AG04450 (cell line): Measurements from ENCODE around the gene DDX1. TPM values are rescaled to one million over a fixed set of nuclear protein-coding genes. Genes with fewer than 3 reads are reported as not detected.
"Not testable (repeated sequence)": the region's sequence is repeated elsewhere in the genome, so short reads cannot be mapped to it uniquely, and the experiment has no call there.

ENCODE experiments used
- CTCF ChIA-PET: fragments of 300-600, 350-600 bp; formaldehyde crosslinking; extraction: SDS; loops from one replicate; lab custom pipeline; 2022; ENCODE audit warnings: antibody characterized with exemption, inconsistent platforms; lab: Charles Lee
- POLR2A ChIA-PET: fragments of 350-600 bp; formaldehyde crosslinking; extraction: SDS; loops from one replicate; lab custom pipeline; 2021; ENCODE audit warnings: antibody characterized with exemption, inconsistent platforms; lab: Yijun Ruan, JAX
- DNase-seq: peaks from one replicate; pipeline ENCODE4 v3.0.0-alpha.2; 2011; ENCODE audit warnings: low read depth, low spot score
- H3K27ac ChIP-seq: one replicate; pipeline ENCODE4 v1.5.1; 2012; ENCODE audit warnings: low read depth, low read length, control low read depth
- H3K27me3 ChIP-seq: one replicate; pipeline ENCODE4 v1.6.0; 2012; ENCODE audit warnings: low read length; ENCODE audit not compliant: control insufficient read depth, insufficient read depth
- H3K4me3 ChIP-seq: 2 replicates; pipeline ENCODE4 v1.5.1; 2011; ENCODE audit warnings: mild to moderate bottlenecking, low read depth, low read length, control low read depth
- H3K9me3 ChIP-seq: 2 replicates; pipeline ENCODE4 v1.5.1; 2012; ENCODE audit warnings: low read length; ENCODE audit not compliant: control insufficient read depth, insufficient read depth
- polyA plus RNA-seq: library from polyadenylated mRNA; depleted of rRNA; stranded (reverse); fragments of >200 nt; gene quantifications from 2 replicates; pipeline ENCODE4 v1.2.3, GENCODE V29; 2011
- TF ChIP-seq, protein P1 (sequence below): IDR thresholded peaks from 2 replicates; pipeline ENCODE4 v1.5.1; 2011; ENCODE audit warnings: low read depth, low read length, control low read depth, inconsistent platforms

Gene DDX1
- polyA plus RNA-seq, 1 experiment, result 171 TPM

- TF ChIP-seq, protein P1, sequence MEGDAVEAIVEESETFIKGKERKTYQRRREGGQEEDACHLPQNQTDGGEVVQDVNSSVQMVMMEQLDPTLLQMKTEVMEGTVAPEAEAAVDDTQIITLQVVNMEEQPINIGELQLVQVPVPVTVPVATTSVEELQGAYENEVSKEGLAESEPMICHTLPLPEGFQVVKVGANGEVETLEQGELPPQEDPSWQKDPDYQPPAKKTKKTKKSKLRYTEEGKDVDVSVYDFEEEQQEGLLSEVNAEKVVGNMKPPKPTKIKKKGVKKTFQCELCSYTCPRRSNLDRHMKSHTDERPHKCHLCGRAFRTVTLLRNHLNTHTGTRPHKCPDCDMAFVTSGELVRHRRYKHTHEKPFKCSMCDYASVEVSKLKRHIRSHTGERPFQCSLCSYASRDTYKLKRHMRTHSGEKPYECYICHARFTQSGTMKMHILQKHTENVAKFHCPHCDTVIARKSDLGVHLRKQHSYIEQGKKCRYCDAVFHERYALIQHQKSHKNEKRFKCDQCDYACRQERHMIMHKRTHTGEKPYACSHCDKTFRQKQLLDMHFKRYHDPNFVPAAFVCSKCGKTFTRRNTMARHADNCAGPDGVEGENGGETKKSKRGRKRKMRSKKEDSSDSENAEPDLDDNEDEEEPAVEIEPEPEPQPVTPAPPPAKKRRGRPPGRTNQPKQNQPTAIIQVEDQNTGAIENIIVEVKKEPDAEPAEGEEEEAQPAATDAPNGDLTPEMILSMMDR, result no peak
- CTCF ChIA-PET, result interaction anchor here (1.2 kb wide), 1 partner anchor 9 kb away, joined by 3 read pairs; no protein-coding TSS in a partner anchor
- POLR2A ChIA-PET, result no interaction called here
- H3K27ac ChIP-seq, result no peak overlapping the region
- no peak for DNase-seq
- H3K9me3 ChIP-seq, result no peaks in the 10 kb centered on the region; the same call in 1 of the 2 replicates
- H3K27me3 ChIP-seq, result no peaks in the 10 kb centered on the region
- H3K4me3 ChIP-seq, result no peak overlapping the region
Measured at GRCh38 chr2:15619938-15620337, 28.3 kb downstream of the DDX1 start.

GRCh38 chr2:15620340-15620739 lies 28.7 kb downstream of the DDX1 start:
- ChIA-PET CTCF (interaction anchor here (1.2 kb wide), 1 partner anchor 8 kb away, joined by 3 read pairs; no protein-coding TSS in a partner anchor), POLR2A (no interaction called here)
- Histone ChIP-seq H3K27me3 (no peaks in the 10 kb centered on the region), H3K4me3 (no peak overlapping the region), H3K9me3 (no peaks in the 10 kb centered on the region; the same call in 1 of the 2 replicates), H3K27ac (no peak overlapping the region)
- TF ChIP-seq, protein P1, result no peak
- DNase-seq, result no peak

DNA sequence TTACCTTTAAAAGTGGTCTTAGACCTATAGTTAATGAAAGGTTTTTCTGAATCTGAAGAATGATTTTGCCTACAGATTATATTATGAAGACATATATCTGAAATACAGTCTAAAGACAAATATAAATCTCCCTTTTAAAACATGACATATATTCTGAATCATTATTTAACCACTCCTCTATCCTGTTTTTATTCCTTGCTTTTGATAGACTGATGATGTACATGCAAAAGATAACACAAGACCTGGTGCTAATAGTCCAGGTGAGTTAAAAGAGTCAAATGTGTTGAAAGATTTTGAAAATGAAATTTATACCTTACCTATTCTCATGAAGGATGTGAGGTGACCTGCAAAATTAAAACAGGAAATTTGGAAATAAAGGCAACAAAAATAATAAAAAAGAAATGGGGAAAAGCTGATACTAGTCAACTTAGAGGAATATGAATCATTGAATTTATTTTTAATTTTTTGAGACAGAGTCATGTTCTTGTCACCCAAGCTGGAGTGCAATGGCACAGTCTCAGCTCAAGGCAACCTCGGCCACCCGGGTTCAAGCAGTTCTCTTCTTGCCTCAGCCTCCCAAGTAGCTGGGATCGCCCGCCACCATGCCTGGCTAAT lies 29.3 kb downstream of the DDX1 start:
- Histone ChIP-seq H3K4me3 (no peak overlapping the region), H3K27me3 (no peaks in the 10 kb centered on the region), H3K27ac (no peak overlapping the region), H3K9me3 (no peaks in the 10 kb centered on the region; the same call in 1 of the 2 replicates)
- ChIA-PET POLR2A (no interaction called here), CTCF (no interaction called here)
- DNase-seq, result no peak
- TF ChIP-seq, protein P1, result no peak

DNA sequence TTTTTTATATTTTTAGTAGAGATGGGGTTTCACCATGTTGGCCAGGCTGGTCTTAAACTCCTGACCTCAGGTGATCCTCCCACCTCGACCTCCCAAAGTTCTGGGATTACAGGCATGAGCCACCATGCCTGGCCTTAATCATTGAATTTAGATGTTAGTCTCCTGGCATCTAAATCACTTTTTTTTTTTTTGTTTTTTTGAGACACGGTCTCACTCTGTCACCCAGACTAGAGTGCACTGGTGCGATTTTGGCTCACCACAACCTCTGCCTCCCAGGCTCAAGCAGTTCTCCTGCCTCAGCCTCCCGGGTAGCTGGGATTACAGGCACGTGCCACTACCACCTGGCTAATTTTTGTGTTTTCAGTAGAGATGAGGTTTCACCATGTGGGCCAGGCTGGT lies 29.8 kb downstream of the DDX1 start:
- H3K4me3 ChIP-seq, H3K27me3 ChIP-seq, POLR2A ChIA-PET, DNase-seq, H3K27ac ChIP-seq, CTCF ChIA-PET, H3K9me3 ChIP-seq: not testable (repeated sequence)

DNA sequence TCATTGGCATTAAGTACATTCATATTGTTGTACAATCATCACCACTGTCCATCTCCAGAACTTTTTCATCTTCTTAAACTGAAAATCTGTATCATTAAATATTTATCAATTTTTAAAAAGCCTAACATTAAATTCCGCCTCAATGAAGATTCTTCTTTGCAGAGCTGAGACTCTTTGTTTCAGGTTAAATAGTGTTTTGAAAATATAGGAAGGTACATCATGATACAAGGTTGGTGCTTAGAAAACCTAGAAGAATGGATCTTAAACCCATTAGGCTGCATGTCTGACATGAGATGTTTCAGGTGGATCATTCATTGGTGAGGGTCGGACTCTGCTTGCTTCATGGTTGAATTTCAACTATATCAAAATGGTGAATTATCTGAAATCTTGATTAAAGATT lies 30.5 kb downstream of the DDX1 start:
- ChIA-PET POLR2A (no interaction called here), CTCF (no interaction called here)
- TF ChIP-seq, protein P1, result no peak
- H3K9me3 ChIP-seq, result no peaks in the 10 kb centered on the region; the same call in 1 of the 2 replicates
- no peaks in the 10 kb centered on the region for H3K27me3 ChIP-seq
- no peak overlapping the region for H3K27ac ChIP-seq
- no peak overlapping the region for H3K4me3 ChIP-seq
- DNase-seq, result no peak
